H1 (cell line): ENCODE results near the gene TMCC1. TPM values are rescaled to one million over a fixed set of nuclear protein-coding genes. Genes with fewer than 3 reads are reported as not detected.

Experiments used
- CTCF ChIA-PET: fragments of 300-600 bp; sonication (Branson Sonifier 250); formaldehyde crosslinking; loops from one replicate; lab custom pipeline; 2021; ENCODE audit not compliant: partially characterized antibody; lab: Charles Lee
- POLR2A ChIA-PET: fragments of 300-600 bp; sonication (Branson Sonifier 250); formaldehyde crosslinking; loops from one replicate; lab custom pipeline; 2021; ENCODE audit warnings: inconsistent platforms; ENCODE audit not compliant: partially characterized antibody; lab: Charles Lee
- DNase-seq, 2 experiments: peaks; one replicate each; pipeline versions ENCODE4 v3.0.0 to v3.0.0-alpha.2; 2010 to 2022; ENCODE audit warnings: low spot score in 2 of 2, low read depth in 1 of 2, mixed read lengths in 1 of 2
- FAIRE-seq: peaks from 2 replicates; lab custom pipeline; 2011; peaks lifted over from hg19 to GRCh38; lab: Jason Lieb, UNC
- H2AFZ ChIP-seq: 2 replicates; pipeline ENCODE4 v1.8.1; 2012; ENCODE audit warnings: low read length, inconsistent platforms
- H2AK5ac ChIP-seq: 2 replicates; pipeline ENCODE4 v1.6.1; 2013; ENCODE audit warnings: low read depth, low read length
- H2BK120ac ChIP-seq: replicated peaks from 2 replicates; pipeline ENCODE3; 2013; ENCODE audit warnings: low read depth, low read length, inconsistent platforms
- H2BK12ac ChIP-seq: 2 replicates; pipeline ENCODE4 v1.6.1; 2013; ENCODE audit warnings: low read depth, low read length
- H2BK15ac ChIP-seq: 2 replicates; pipeline ENCODE4 v1.6.1; 2013; ENCODE audit warnings: low read length
- H2BK20ac ChIP-seq: 2 replicates; pipeline ENCODE4 v1.6.1; 2013; ENCODE audit warnings: low read length
- H2BK5ac ChIP-seq: 2 replicates; pipeline ENCODE4 v1.6.1; 2013; ENCODE audit warnings: low read depth, low read length
- H3K14ac ChIP-seq: 2 replicates; pipeline ENCODE4 v1.6.1; 2013; ENCODE audit warnings: inconsistent platforms; ENCODE audit not compliant: insufficient read length
- H3K18ac ChIP-seq: 2 replicates; pipeline ENCODE4 v1.6.1; 2013; ENCODE audit warnings: low read length; ENCODE audit errors: extremely low read depth
- H3K23ac ChIP-seq: 2 replicates; pipeline ENCODE4 v1.6.1; 2013; ENCODE audit warnings: inconsistent platforms; ENCODE audit not compliant: insufficient read length
- H3K23me2 ChIP-seq: 2 replicates; pipeline ENCODE4 v1.6.1; 2013; ENCODE audit warnings: low read depth, low read length
- H3K27ac ChIP-seq: 2 replicates; pipeline ENCODE4 v1.6.1; 2011; ENCODE audit warnings: low read depth, low read length, inconsistent platforms
- H3K27me3 ChIP-seq, 4 experiments: replicated peaks in 1 of 4; 1 replicate in 1 of 4; 2 replicates in 3 of 4; pipeline versions ENCODE4 v1.6.1 to v1.8.1; 2011 to 2013; ENCODE audit warnings: low read length in 3 of 4, mild to moderate bottlenecking in 3 of 4, inconsistent platforms in 2 of 4, mixed read lengths in 2 of 4, moderate library complexity in 1 of 4; ENCODE audit not compliant: control insufficient read depth in 3 of 4, insufficient read depth in 3 of 4; ENCODE audit errors: extremely low read depth in 1 of 4
- H3K36me3 ChIP-seq, 4 experiments: 2 replicates each; pipeline versions ENCODE4 v1.6.1 to v1.8.1; 2011 to 2013; ENCODE audit warnings: mild to moderate bottlenecking in 4 of 4, low read length in 3 of 4, moderate library complexity in 2 of 4, control low read depth in 1 of 4, inconsistent platforms in 1 of 4; ENCODE audit not compliant: insufficient read depth in 4 of 4, control insufficient read depth in 2 of 4
- H3K4ac ChIP-seq: replicated peaks from 2 replicates; pipeline ENCODE3; 2013; ENCODE audit warnings: low read length, low read depth, mixed read lengths, inconsistent platforms; ENCODE audit not compliant: insufficient read length
- H3K4me1 ChIP-seq, 4 experiments: replicated peaks in 1 of 4; 1 replicate in 1 of 4; 2 replicates in 3 of 4; pipeline versions ENCODE4 v1.6.1 to v1.8.1; 2011 to 2013; ENCODE audit warnings: low read length in 3 of 4, inconsistent platforms in 2 of 4, mixed read lengths in 1 of 4; ENCODE audit not compliant: insufficient read depth in 4 of 4, control insufficient read depth in 3 of 4
- H3K4me2 ChIP-seq, 2 experiments: 2 replicates each; pipeline versions ENCODE4 v1.6.1 to v1.8.1; 2011 to 2013; ENCODE audit warnings: low read depth in 2 of 2, low read length in 2 of 2, control low read depth in 1 of 2, inconsistent platforms in 1 of 2, mild to moderate bottlenecking in 1 of 2; ENCODE audit not compliant: insufficient read depth in 1 of 2
- H3K4me3 ChIP-seq, 4 experiments: fragments of 200-600, 300-600 bp in 1 of 4; sonication (generic), shearing (Covaris generic), sonication (Bioruptor Twin) in 1 of 4; 2 replicates each; pipeline versions ENCODE4 v1.5.1 to v1.8.1; 2011 to 2016; ENCODE audit warnings: low read length in 4 of 4, low read depth in 3 of 4, control low read depth in 2 of 4, inconsistent platforms in 2 of 4, mild to moderate bottlenecking in 2 of 4, mixed read lengths in 1 of 4, moderate library complexity in 1 of 4; ENCODE audit not compliant: insufficient read depth in 2 of 4; ENCODE audit errors: extremely low read depth in 1 of 4
- H3K56ac ChIP-seq: replicated peaks from 2 replicates; pipeline ENCODE3; 2013; ENCODE audit warnings: low read depth, mild to moderate bottlenecking, mixed read lengths, low read length, inconsistent platforms; ENCODE audit not compliant: insufficient read length
- H3K79me1 ChIP-seq: 2 replicates; pipeline ENCODE4 v1.6.1; 2013; ENCODE audit warnings: low read depth, low read length, control low read depth
- H3K79me2 ChIP-seq, 2 experiments: 2 replicates each; pipeline versions ENCODE4 v1.6.1 to v1.8.1; 2012 to 2013; ENCODE audit warnings: low read length in 2 of 2, mild to moderate bottlenecking in 2 of 2, inconsistent platforms in 1 of 2; ENCODE audit not compliant: insufficient read depth in 2 of 2, control insufficient read depth in 1 of 2
- H3K9ac ChIP-seq, 4 experiments: replicated peaks in 1 of 4; 1 replicate in 1 of 4; 2 replicates in 3 of 4; pipeline versions ENCODE4 v1.6.1 to v1.8.1; 2011 to 2013; ENCODE audit warnings: low read depth in 3 of 4, low read length in 3 of 4, control low read depth in 2 of 4, mild to moderate bottlenecking in 2 of 4, moderate library complexity in 2 of 4, inconsistent platforms in 1 of 4; ENCODE audit errors: extremely low read depth in 1 of 4
- H3K9me3 ChIP-seq, 2 experiments: 2 replicates each; pipeline versions ENCODE4 v1.6.1 to v1.8.1; 2012 to 2013; ENCODE audit warnings: mild to moderate bottlenecking in 2 of 2, moderate library complexity in 2 of 2, control low read depth in 1 of 2, inconsistent platforms in 1 of 2, low read depth in 1 of 2, low read length in 1 of 2, mixed read lengths in 1 of 2; ENCODE audit not compliant: insufficient read depth in 2 of 2
- H4K20me1 ChIP-seq, 2 experiments: replicated peaks in 1 of 2; 2 replicates each; pipeline versions ENCODE3 to v1.8.1; 2011 to 2013; ENCODE audit warnings: inconsistent platforms in 2 of 2, low read length in 2 of 2, mild to moderate bottlenecking in 1 of 2; ENCODE audit not compliant: insufficient read depth in 2 of 2, control insufficient read depth in 1 of 2
- H4K5ac ChIP-seq: 2 replicates; pipeline ENCODE4 v1.6.1; 2013; ENCODE audit warnings: low read length, low read depth, mixed read lengths, inconsistent platforms; ENCODE audit not compliant: insufficient read length
- H4K8ac ChIP-seq: 2 replicates; pipeline ENCODE4 v1.8.0; 2013; ENCODE audit warnings: mild to moderate bottlenecking, moderate library complexity, low read length, inconsistent platforms; ENCODE audit not compliant: insufficient read depth; ENCODE audit errors: extremely low read depth
- H4K91ac ChIP-seq: replicated peaks from 2 replicates; pipeline ENCODE3; 2013; ENCODE audit warnings: low read length, mixed read lengths, inconsistent platforms; ENCODE audit not compliant: insufficient read length
- CBX5 ChIP-seq: fragments of 300-800, 300-1000 bp; sonication (generic); IDR thresholded peaks from 2 replicates; pipeline ENCODE4 v1.7.1; 2016; ENCODE audit warnings: antibody characterized with exemption, low read length, low read depth
- CEBPB ChIP-seq: IDR thresholded peaks from 2 replicates; pipeline ENCODE4 v1.6.1; 2012; ENCODE audit warnings: low read depth, low read length
- CHD2 ChIP-seq: IDR thresholded peaks from 2 replicates; pipeline ENCODE4 v1.6.1; 2012; ENCODE audit warnings: low read length, improper control_type of control experiment
- EGR1 ChIP-seq: IDR thresholded peaks from 2 replicates; pipeline ENCODE4 v1.6.1; 2011; ENCODE audit warnings: low read depth, low read length, borderline replicate concordance
- GABPA ChIP-seq: IDR thresholded peaks from 2 replicates; pipeline ENCODE4 v1.6.1; 2011; ENCODE audit warnings: mild to moderate bottlenecking, low read length, moderate library complexity, borderline replicate concordance; ENCODE audit not compliant: insufficient read depth
- HDAC2 ChIP-seq, 2 experiments: fragments of 300-600 bp in 1 of 2; sonication (generic) in 1 of 2; IDR thresholded peaks; 2 replicates each; pipeline ENCODE4 v1.6.1; 2011 to 2012; ENCODE audit warnings: low read depth in 2 of 2, low read length in 2 of 2, mild to moderate bottlenecking in 2 of 2, moderate library complexity in 2 of 2, borderline replicate concordance in 1 of 2, inconsistent platforms in 1 of 2
- KDM5A ChIP-seq: fragments of 200-600 bp; IDR thresholded peaks from 2 replicates; pipeline ENCODE4 v1.7.1; 2012; ENCODE audit warnings: mild to moderate bottlenecking, low read length, inconsistent platforms, mixed read lengths
- NRF1 ChIP-seq: IDR thresholded peaks from 2 replicates; pipeline ENCODE4 v1.6.1; 2011; ENCODE audit warnings: mild to moderate bottlenecking, low read depth, low read length, improper control_type of control experiment
- SUZ12 ChIP-seq: fragments of 200-600 bp; sonication (generic); IDR thresholded peaks from 2 replicates; pipeline ENCODE4 v1.6.1; 2012; ENCODE audit warnings: mild to moderate bottlenecking, inconsistent platforms, low read length, moderate library complexity, mixed read lengths
- TBP ChIP-seq: IDR thresholded peaks from 2 replicates; pipeline ENCODE4 v1.6.1; 2011; ENCODE audit warnings: low read depth, low read length, improper control_type of control experiment
- WGBS, 2 experiments: shearing (Covaris generic) in 1 of 2; methylation state at CpG; one replicate each; pipeline versions ENCODE4 v1.1.6 to v1.1.7; 2013 to 2015; ENCODE audit warnings: low lambda C conversion rate in 2 of 2, mixed read lengths in 2 of 2, inconsistent platforms in 1 of 2, low coverage in 1 of 2, missing lambda C conversion rate in 1 of 2; ENCODE audit not compliant: insufficient replicate concordance in 2 of 2, insufficient coverage in 1 of 2, insufficient read length in 1 of 2; ENCODE audit errors: extremely low coverage in 1 of 2, missing lambda C conversion rate in 1 of 2; 5-methylcytosine and 5-hydroxymethylcytosine counted together
- polyA plus RNA-seq, 7 experiments: library from polyadenylated mRNA; depleted of rRNA in 3 of 7; stranded (reverse) in 5 of 7; unstranded in 2 of 7; fragments of >200 nt in 5 of 7; fragments of 200-250 nt in 2 of 7; gene quantifications; 1 replicate in 5 of 7; 2 replicates in 1 of 7; 4 replicates in 1 of 7; pipeline versions ENCODE4 v1.2.1 to v1.2.3, GENCODE V29; 2011 to 2013; ENCODE audit warnings: missing spikeins in 2 of 7, mixed read lengths in 2 of 7
- total RNA-seq: library from RNA; stranded (reverse); fragmentation: NEBNext Ultra II Directional; extraction: Animal tissue kit (Norgen Biotek cat#: 25700); gene quantifications from 2 replicates; pipeline ENCODE4 v1.2.1, GENCODE V29; 2021

Gene TMCC1
- total and polyA plus RNA-seq, 2 of the 8 experiments (the other 6 are each of a cell fraction or from before 2014, with no cell fraction given) = 10.4 to 27.1 TPM

DNA sequence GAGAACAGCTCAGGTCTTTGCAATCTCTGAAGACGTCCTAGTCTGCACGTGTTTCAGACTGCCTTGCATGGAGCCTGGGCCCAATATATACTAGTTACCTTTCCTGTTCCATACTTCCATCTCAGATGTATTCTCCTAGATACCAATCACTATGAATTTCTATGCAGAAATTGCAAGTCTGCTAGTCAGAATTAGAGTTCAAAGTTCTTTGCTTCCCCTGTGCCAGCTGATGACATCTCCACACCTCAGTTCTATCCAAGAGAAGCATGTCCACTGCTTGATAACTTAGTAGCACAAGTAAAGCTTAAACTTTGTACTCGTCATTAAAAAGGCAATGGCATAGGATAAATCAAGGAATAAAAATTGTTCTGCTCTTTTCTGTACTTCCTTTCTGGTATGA lies 153.4 kb downstream of the TMCC1 start:
- no peak overlapping the region for H3K56ac ChIP-seq
- H4K20me1 ChIP-seq = no peaks in the 10 kb centered on the region
- POLR2A ChIA-PET = interaction anchor here (0.6 kb wide), 1 partner anchor 70 kb away, joined by 3 read pairs; no protein-coding TSS in a partner anchor
- no peaks in the 10 kb centered on the region for H3K79me1 ChIP-seq
- H4K91ac ChIP-seq = no peak overlapping the region
- H2AFZ ChIP-seq = no peak overlapping the region
- no peak overlapping the region for H3K4ac ChIP-seq
- no peaks in the 10 kb centered on the region for H3K27me3 ChIP-seq
- H3K27ac ChIP-seq = no peak overlapping the region
- WGBS, 2 experiments = 81% methylated on average over 3 of the region's 3 CpGs; no CpG with 5 or more reads in 1 of the 2 experiments
- no peak overlapping the region for H2BK12ac ChIP-seq
- no peak overlapping the region for H3K4me3 ChIP-seq
- H3K9ac ChIP-seq = no peak overlapping the region
- H2BK120ac ChIP-seq = no peak overlapping the region
- H4K8ac ChIP-seq = no peak overlapping the region
- H3K9me3 ChIP-seq = no peaks in the 10 kb centered on the region
- no peak overlapping the region for H3K4me2 ChIP-seq
- no peak overlapping the region for H3K18ac ChIP-seq
- H4K5ac ChIP-seq = no peak overlapping the region
- no peak for DNase-seq
- no peaks in the 10 kb centered on the region for H3K23me2 ChIP-seq
- no peak for FAIRE-seq
- no peak overlapping the region for H2AK5ac ChIP-seq
- H2BK15ac ChIP-seq = no peak overlapping the region
- CTCF ChIA-PET = interaction anchor here (0.6 to 1.5 kb wide), 5 partner anchors 12 to 186 kb away, joined by 3 read pairs; no protein-coding TSS in a partner anchor
- no peaks in the 10 kb centered on the region for H3K4me1 ChIP-seq
- no peaks in the 10 kb centered on the region for H3K79me2 ChIP-seq
- H3K36me3 ChIP-seq = no peaks in the 10 kb centered on the region
- no peak for TF ChIP-seq CBX5
- TF ChIP-seq SUZ12 = no peak
- no peak for TF ChIP-seq TBP
- no peak for TF ChIP-seq GABPA
- no peak for TF ChIP-seq NRF1
- TF ChIP-seq KDM5A = no peak
- TF ChIP-seq HDAC2 (IDR thresholded peaks at IDR 0.05; ENCODE audit: borderline replicate concordance in 1 of 2, low read depth in 2 of 2, low read length in 2 of 2) = no peak
- no peak for TF ChIP-seq EGR1
- TF ChIP-seq CHD2 = no peak
- no peak for TF ChIP-seq CEBPB
- no peak overlapping the region for H2BK20ac ChIP-seq
- H3K23ac ChIP-seq = no peak overlapping the region
- H2BK5ac ChIP-seq = no peak overlapping the region
- no peak overlapping the region for H3K14ac ChIP-seq
